AG04450 (cell line): ENCODE data around the gene CSNK1G1. TPM values are rescaled to one million over a fixed set of nuclear protein-coding genes. Genes with fewer than 3 reads are reported as not detected.

Experiments
- CTCF ChIA-PET: fragments of 300-600, 350-600 bp; formaldehyde crosslinking; extraction: SDS; loops from one replicate; lab custom pipeline; 2022; ENCODE audit warnings: antibody characterized with exemption, inconsistent platforms; lab: Charles Lee
- POLR2A ChIA-PET: fragments of 350-600 bp; formaldehyde crosslinking; extraction: SDS; loops from one replicate; lab custom pipeline; 2021; ENCODE audit warnings: antibody characterized with exemption, inconsistent platforms; lab: Yijun Ruan, JAX
- DNase-seq: peaks from one replicate; pipeline ENCODE4 v3.0.0-alpha.2; 2011; ENCODE audit warnings: low read depth, low spot score
- H3K27ac ChIP-seq: one replicate; pipeline ENCODE4 v1.5.1; 2012; ENCODE audit warnings: low read depth, low read length, control low read depth
- H3K27me3 ChIP-seq: one replicate; pipeline ENCODE4 v1.6.0; 2012; ENCODE audit warnings: low read length; ENCODE audit not compliant: control insufficient read depth, insufficient read depth
- H3K4me3 ChIP-seq: 2 replicates; pipeline ENCODE4 v1.5.1; 2011; ENCODE audit warnings: mild to moderate bottlenecking, low read depth, low read length, control low read depth
- H3K9me3 ChIP-seq: 2 replicates; pipeline ENCODE4 v1.5.1; 2012; ENCODE audit warnings: low read length; ENCODE audit not compliant: control insufficient read depth, insufficient read depth
- CTCF ChIP-seq: IDR thresholded peaks from 2 replicates; pipeline ENCODE4 v1.5.1; 2011; ENCODE audit warnings: low read depth, low read length, control low read depth, inconsistent platforms
- polyA plus RNA-seq: library from polyadenylated mRNA; depleted of rRNA; stranded (reverse); fragments of >200 nt; gene quantifications from 2 replicates; pipeline ENCODE4 v1.2.3, GENCODE V29; 2011

The CSNK1G1 gene
- polyA plus RNA-seq, 1 experiment, result 24.3 TPM

GRCh38 chr15:64144565-64145281 is 211.2 kb downstream of the CSNK1G1 start:
- TF ChIP-seq CTCF, result no peak
- no peaks in the 10 kb centered on the region for H3K27me3 ChIP-seq
- H3K9me3 ChIP-seq, result no peaks in the 10 kb centered on the region; the same call in 1 of the 2 replicates
- CTCF ChIA-PET, result interaction anchor here (1.3 kb wide), 1 partner anchor 9 kb away, joined by 8 read pairs; no protein-coding TSS in a partner anchor
- no peak overlapping the region for H3K4me3 ChIP-seq
- POLR2A ChIA-PET, result no interaction called here
- no peak overlapping the region for H3K27ac ChIP-seq
- no peak for DNase-seq

- POLR2A ChIA-PET, result no interaction called here
- DNase-seq, result no peak
Observed at GRCh38 chr15:64144192-64144564, 211.8 kb downstream of the CSNK1G1 start.

GRCh38 chr15:64143276-64143675 is 212.7 kb downstream of the CSNK1G1 start:
- no peak for DNase-seq
- POLR2A ChIA-PET, result no interaction called here
- CTCF ChIA-PET, result interaction anchor here (1.3 kb wide), 1 partner anchor 10 kb away, joined by 8 read pairs; no protein-coding TSS in a partner anchor
- H3K27ac ChIP-seq, result no peak overlapping the region
- H3K4me3 ChIP-seq, result no peak overlapping the region
- no peak for TF ChIP-seq CTCF
- no peaks in the 10 kb centered on the region; the same call in 1 of the 2 replicates for H3K9me3 ChIP-seq
- H3K27me3 ChIP-seq, result no peaks in the 10 kb centered on the region

More at GRCh38 chr15:64144192-64144564, 211.8 kb downstream of the CSNK1G1 start:
- Histone ChIP-seq H3K9me3 (no peaks in the 10 kb centered on the region; the same call in 1 of the 2 replicates), H3K27me3 (no peaks in the 10 kb centered on the region), H3K4me3 (no peak overlapping the region), H3K27ac (no peak overlapping the region)
- TF ChIP-seq CTCF, result no peak
- CTCF ChIA-PET, result interaction anchor here (1.3 kb wide), 1 partner anchor 9 kb away, joined by 8 read pairs; no protein-coding TSS in a partner anchor

GRCh38 chr15:64141798-64142512 is 214.0 kb downstream of the CSNK1G1 start:
- no peak overlapping the region for H3K4me3 ChIP-seq
- H3K9me3 ChIP-seq, result no peaks in the 10 kb centered on the region; the same call in 1 of the 2 replicates
- ChIA-PET CTCF (interaction anchor here (1.1 kb wide), 1 partner anchor 11 kb away, joined by 5 read pairs; no protein-coding TSS in a partner anchor), POLR2A (interaction anchor here (0.6 kb wide), 1 partner anchor 37 kb away, joined by 4 read pairs; no protein-coding TSS in a partner anchor)
- no peaks in the 10 kb centered on the region for H3K27me3 ChIP-seq
- TF ChIP-seq CTCF, result no peak
- no peak for DNase-seq
- H3K27ac ChIP-seq, result no peak overlapping the region
